ENCODE measurements around the gene SOWAHA. TPM values are rescaled to one million over a fixed set of nuclear protein-coding genes. Genes with fewer than 3 reads are reported as not detected.
"Not testable (repeated sequence)": the region's sequence is repeated elsewhere in the genome, so short reads cannot be mapped to it uniquely, and the experiment has no call there.

The SOWAHA gene
- total RNA-seq, 1 experiment from 2014 or later, result 0.39 TPM

GRCh38 chr5:132802044-132802684, 10.9 kb upstream of the SOWAHA start:
- no peak overlapping the region for H3K9ac ChIP-seq (ENCODE audit: low read length)
- no peak for DNase-seq (ENCODE audit: low read depth, low spot score)
- no peaks in the 10 kb centered on the region for H3K27me3 ChIP-seq (ENCODE audit: insufficient read depth, low read length)
- BruUV-seq (replicated peaks), result no TSS peak
- RAD21 ChIA-PET (ENCODE audit: low non-redundant PET in 1 of 2, low total read pairs in 2 of 2, uncharacterized antibody in 2 of 2, unreplicated experiment in 2 of 2), result interaction anchor here in 1 of 2 experiments (0.9 kb wide), 1 partner anchor 47 kb away, joined by 3 read pairs; no protein-coding TSS in a partner anchor
- H2AFZ ChIP-seq (ENCODE audit: low read depth, low read length, poor library complexity, severe bottlenecking), result no peak overlapping the region
- no peaks in the 10 kb centered on the region for H3K36me3 ChIP-seq (ENCODE audit: control insufficient read depth in 1 of 2, insufficient read depth in 2 of 2, low read length in 2 of 2)
- H4K20me1 ChIP-seq (ENCODE audit: insufficient read depth), result no peaks in the 10 kb centered on the region
- peak; percentile 68 for ATAC-seq
- no peaks in the 10 kb centered on the region for H3K79me2 ChIP-seq (ENCODE audit: insufficient read depth, low read length)
- POLR2A ChIA-PET, result interaction anchor here (0.7 kb wide), 1 partner anchor 64 kb away, joined by 3 read pairs; no protein-coding TSS in a partner anchor
- H3K9me3 ChIP-seq (ENCODE audit: control insufficient read depth in 1 of 2, insufficient read depth in 1 of 2, low read depth in 1 of 2, low read length in 2 of 2), result no peaks in the 10 kb centered on the region
- intact Hi-C loops (cut with micrococcal nuclease), result no loop called here
- H3K4me1 ChIP-seq (ENCODE audit: control insufficient read depth in 1 of 2, insufficient read depth in 2 of 2, low read length in 2 of 2), result peaks cover 2 to 5% of the 10 kb centered on the region in 2 experiments
- no peak overlapping the region for H3K4me2 ChIP-seq (ENCODE audit: low read length)
- H3K4me3 ChIP-seq (replicated peaks in 1 of 2; ENCODE audit: low read depth in 1 of 2, low read length in 2 of 2), result no peak overlapping the region
- no peak overlapping the region for H3K27ac ChIP-seq (ENCODE audit: low read depth, low read length)
- CTCF ChIA-PET, result interaction anchor here (1.7 to 1.9 kb wide), 2 partner anchors 275 to 296 kb away, joined by 4 to 7 read pairs; no protein-coding TSS in a partner anchor
- TF ChIP-seq ZFX (IDR thresholded peaks at IDR 0.05) (no peak), RAD21 (IDR thresholded peaks at IDR 0.05; ENCODE audit: low read depth) (peak; percentile 70), SIN3A (IDR thresholded peaks at IDR 0.05; ENCODE audit: low read depth) (no peak)
- TF ChIP-seq, protein P1, sequence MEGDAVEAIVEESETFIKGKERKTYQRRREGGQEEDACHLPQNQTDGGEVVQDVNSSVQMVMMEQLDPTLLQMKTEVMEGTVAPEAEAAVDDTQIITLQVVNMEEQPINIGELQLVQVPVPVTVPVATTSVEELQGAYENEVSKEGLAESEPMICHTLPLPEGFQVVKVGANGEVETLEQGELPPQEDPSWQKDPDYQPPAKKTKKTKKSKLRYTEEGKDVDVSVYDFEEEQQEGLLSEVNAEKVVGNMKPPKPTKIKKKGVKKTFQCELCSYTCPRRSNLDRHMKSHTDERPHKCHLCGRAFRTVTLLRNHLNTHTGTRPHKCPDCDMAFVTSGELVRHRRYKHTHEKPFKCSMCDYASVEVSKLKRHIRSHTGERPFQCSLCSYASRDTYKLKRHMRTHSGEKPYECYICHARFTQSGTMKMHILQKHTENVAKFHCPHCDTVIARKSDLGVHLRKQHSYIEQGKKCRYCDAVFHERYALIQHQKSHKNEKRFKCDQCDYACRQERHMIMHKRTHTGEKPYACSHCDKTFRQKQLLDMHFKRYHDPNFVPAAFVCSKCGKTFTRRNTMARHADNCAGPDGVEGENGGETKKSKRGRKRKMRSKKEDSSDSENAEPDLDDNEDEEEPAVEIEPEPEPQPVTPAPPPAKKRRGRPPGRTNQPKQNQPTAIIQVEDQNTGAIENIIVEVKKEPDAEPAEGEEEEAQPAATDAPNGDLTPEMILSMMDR (IDR thresholded peaks at IDR 0.05 in 2 of 3, conservative IDR thresholded peaks at IDR 0.05 in 1 of 3; ENCODE audit: borderline replicate concordance in 1 of 3, insufficient read depth in 1 of 3, low read depth in 2 of 3, low read length in 2 of 3), result peak; percentile 15 to 51 (median 33); a peak in 3 of 6 replicates
- H3K9me2 ChIP-seq (ENCODE audit: insufficient read depth), result no peaks in the 10 kb centered on the region

DNA sequence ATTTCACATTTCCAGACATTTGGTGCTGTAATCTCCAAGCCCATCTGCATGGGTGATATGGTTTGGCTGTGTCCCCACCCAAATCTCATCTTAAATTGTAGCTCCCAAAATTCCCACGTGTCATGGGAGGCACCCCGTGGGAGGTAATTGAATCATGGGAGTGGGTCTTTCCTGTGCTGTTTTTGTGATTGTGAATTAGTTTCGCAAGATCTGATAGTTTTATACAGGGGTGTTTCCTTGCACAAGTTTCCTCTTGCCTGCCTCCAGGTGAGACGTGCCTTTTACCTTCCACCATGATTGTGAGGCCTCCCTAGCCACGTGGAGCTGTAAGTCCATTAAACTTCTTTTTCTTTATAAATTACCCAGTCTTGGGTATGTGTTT, 10.4 kb upstream of the SOWAHA start:
- H3K27ac ChIP-seq (ENCODE audit: low read depth, low read length); H3K36me3 ChIP-seq (ENCODE audit: control insufficient read depth in 1 of 2, insufficient read depth in 2 of 2, low read length in 2 of 2); H3K79me2 ChIP-seq (ENCODE audit: insufficient read depth, low read length); H3K9ac ChIP-seq (ENCODE audit: low read length); H3K4me3 ChIP-seq (replicated peaks in 1 of 2; ENCODE audit: low read depth in 1 of 2, low read length in 2 of 2); H4K20me1 ChIP-seq (ENCODE audit: insufficient read depth); CTCF ChIA-PET; POLR2A ChIA-PET; H2AFZ ChIP-seq (ENCODE audit: low read depth, low read length, poor library complexity, severe bottlenecking); BruUV-seq (replicated peaks); H3K9me2 ChIP-seq (ENCODE audit: insufficient read depth); H3K4me1 ChIP-seq (ENCODE audit: control insufficient read depth in 1 of 2, insufficient read depth in 2 of 2, low read length in 2 of 2); DNase-seq (ENCODE audit: low read depth, low spot score); intact Hi-C loops (cut with micrococcal nuclease); H3K27me3 ChIP-seq (ENCODE audit: insufficient read depth, low read length); H3K9me3 ChIP-seq (ENCODE audit: control insufficient read depth in 1 of 2, insufficient read depth in 1 of 2, low read depth in 1 of 2, low read length in 2 of 2); ATAC-seq; H3K4me2 ChIP-seq (ENCODE audit: low read length): not testable (repeated sequence)
- RAD21 ChIA-PET (ENCODE audit: low non-redundant PET in 1 of 2, low total read pairs in 2 of 2, uncharacterized antibody in 2 of 2, unreplicated experiment in 2 of 2), result interaction anchor here in 1 of 2 experiments (0.9 kb wide), 1 partner anchor 48 kb away, joined by 3 read pairs; no protein-coding TSS in a partner anchor

- H3K9me2 ChIP-seq (ENCODE audit: insufficient read depth); H2AFZ ChIP-seq (ENCODE audit: low read depth, low read length, poor library complexity, severe bottlenecking); H3K9ac ChIP-seq (ENCODE audit: low read length); H3K9me3 ChIP-seq (ENCODE audit: control insufficient read depth in 1 of 2, insufficient read depth in 1 of 2, low read depth in 1 of 2, low read length in 2 of 2); H3K36me3 ChIP-seq (ENCODE audit: control insufficient read depth in 1 of 2, insufficient read depth in 2 of 2, low read length in 2 of 2); H3K4me2 ChIP-seq (ENCODE audit: low read length); DNase-seq (ENCODE audit: low read depth, low spot score); POLR2A ChIA-PET; H4K20me1 ChIP-seq (ENCODE audit: insufficient read depth); H3K4me3 ChIP-seq (replicated peaks in 1 of 2; ENCODE audit: low read depth in 1 of 2, low read length in 2 of 2); BruUV-seq (replicated peaks); CTCF ChIA-PET; intact Hi-C loops (cut with micrococcal nuclease); H3K27ac ChIP-seq (ENCODE audit: low read depth, low read length); H3K27me3 ChIP-seq (ENCODE audit: insufficient read depth, low read length); H3K79me2 ChIP-seq (ENCODE audit: insufficient read depth, low read length); H3K4me1 ChIP-seq (ENCODE audit: control insufficient read depth in 1 of 2, insufficient read depth in 2 of 2, low read length in 2 of 2); ATAC-seq: not testable (repeated sequence)
- RAD21 ChIA-PET (ENCODE audit: low non-redundant PET in 1 of 2, low total read pairs in 2 of 2, uncharacterized antibody in 2 of 2, unreplicated experiment in 2 of 2), result interaction anchor here in 1 of 2 experiments (0.5 kb wide), 1 partner anchor 27 kb away, joined by 4 read pairs; the partner anchor contains the start of gene SHROOM1
Observed at GRCh38 chr5:132804219-132804618, 8.9 kb upstream of the SOWAHA start.

Measured in HCT116 (cell line).